ENCODE results near the gene GLIS1. TPM values are rescaled to one million over a fixed set of nuclear protein-coding genes. Genes with fewer than 3 reads are reported as not detected.
A peak's percentile ranks its signal among the peaks of the same experiment; 100 is the strongest.

GLIS1 gene
- total and polyA plus RNA-seq, 2 of the 8 experiments (the other 6 are each of a cell fraction or from before 2014, with no cell fraction given): 0.15 to 0.22 TPM

DNA sequence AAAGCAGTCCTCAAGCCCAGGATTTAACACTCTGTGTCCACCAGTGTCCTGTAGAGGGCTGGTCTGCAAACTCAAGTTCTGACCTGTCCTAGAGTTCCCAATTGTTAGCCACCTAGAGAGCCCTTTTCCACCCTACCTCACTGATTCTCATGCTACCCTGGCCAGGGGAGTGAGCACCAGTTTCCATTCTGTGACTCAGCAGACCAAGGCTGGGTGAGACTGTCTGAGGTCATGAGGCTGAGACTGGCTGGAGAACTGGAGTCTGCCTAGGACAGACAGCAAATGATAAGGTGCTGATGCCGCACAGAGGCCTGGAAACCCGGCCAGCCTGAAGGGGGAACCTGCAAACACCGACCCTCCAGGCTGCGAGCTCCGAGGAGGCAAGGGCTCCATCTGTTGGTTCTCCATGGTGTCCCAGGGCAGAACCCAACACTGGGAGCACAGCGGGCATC, 13.7 kb downstream of the GLIS1 start:
- Histone ChIP-seq H3K79me1 (ENCODE audit: low read depth, low read length) (no peaks in the 10 kb centered on the region), H4K91ac (replicated peaks; ENCODE audit: insufficient read length, low read length) (no peak overlapping the region), H3K4ac (replicated peaks; ENCODE audit: insufficient read length, low read depth, low read length) (no peak overlapping the region), H3K18ac (ENCODE audit: extremely low read depth, low read length) (no peak overlapping the region; the same call in 1 of the 2 replicates), H3K4me1 (replicated peaks in 1 of 4; ENCODE audit: control insufficient read depth in 3 of 4, insufficient read depth in 4 of 4, low read length in 3 of 4) (peaks cover 0 to 3% (median 1%) of the 10 kb centered on the region in 4 experiments; a peak in 3 of 7 replicates), H2BK5ac (ENCODE audit: low read depth, low read length) (no peak overlapping the region), H4K20me1 (replicated peaks in 1 of 2; ENCODE audit: control insufficient read depth in 1 of 2, insufficient read depth in 2 of 2, low read length in 2 of 2) (no peaks in the 10 kb centered on the region), H3K4me2 (ENCODE audit: insufficient read depth in 1 of 2, low read depth in 2 of 2, low read length in 2 of 2) (peak overlapping the region in 1 of 2 experiments; percentile 17; a peak in 1 of 4 replicates), H3K36me3 (ENCODE audit: control insufficient read depth in 2 of 4, insufficient read depth in 4 of 4, low read length in 3 of 4) (no peaks in the 10 kb centered on the region), H3K27ac (ENCODE audit: low read depth, low read length) (no peak overlapping the region), H2BK120ac (replicated peaks; ENCODE audit: low read depth, low read length) (no peak overlapping the region), H3K56ac (replicated peaks; ENCODE audit: insufficient read length, low read depth, low read length) (no peak overlapping the region), H3K79me2 (ENCODE audit: control insufficient read depth in 1 of 2, insufficient read depth in 2 of 2, low read length in 2 of 2) (no peaks in the 10 kb centered on the region), H3K9ac (replicated peaks in 1 of 4; ENCODE audit: extremely low read depth in 1 of 4, low read depth in 3 of 4, low read length in 3 of 4) (no peak overlapping the region), H3K4me3 (ENCODE audit: extremely low read depth in 1 of 4, insufficient read depth in 2 of 4, low read depth in 3 of 4, low read length in 4 of 4) (no peak overlapping the region), H2AK5ac (ENCODE audit: low read depth, low read length) (no peak overlapping the region), H4K8ac (ENCODE audit: extremely low read depth, insufficient read depth, low read length) (no peak overlapping the region), H2BK15ac (ENCODE audit: low read length) (0 out of 2 replicates have a peak overlapping the region, but pooled peaks have one; percentile 3), H2BK20ac (ENCODE audit: low read length) (no peak overlapping the region), H3K14ac (ENCODE audit: insufficient read length) (no peak overlapping the region), H3K23me2 (ENCODE audit: low read depth, low read length) (no peaks in the 10 kb centered on the region), H3K9me3 (ENCODE audit: insufficient read depth in 2 of 2, low read depth in 1 of 2, low read length in 1 of 2) (no peaks in the 10 kb centered on the region), H3K27me3 (replicated peaks in 1 of 4; ENCODE audit: control insufficient read depth in 3 of 4, extremely low read depth in 1 of 4, insufficient read depth in 3 of 4, low read length in 3 of 4) (no peaks in the 10 kb centered on the region; a peak in 1 of 7 replicates), H2AFZ (ENCODE audit: low read length) (peak overlapping the region; percentile 54; the same call in 1 of the 2 replicates), H4K5ac (ENCODE audit: insufficient read length, low read depth, low read length) (no peak overlapping the region), H3K23ac (ENCODE audit: insufficient read length) (no peak overlapping the region), H2BK12ac (ENCODE audit: low read depth, low read length) (no peak overlapping the region)
- POLR2A ChIA-PET (ENCODE audit: partially characterized antibody): interaction anchor here (1.5 kb wide), 1 partner anchor 11 kb away, joined by 4 read pairs; no protein-coding TSS in a partner anchor
- CTCF ChIA-PET (ENCODE audit: partially characterized antibody): interaction anchor here (0.6 to 5.8 kb wide), 27 partner anchors 8 to 348 kb away, joined by 3 to 50 read pairs (median 4); partner anchors contain the start of gene GLIS1
- FAIRE-seq: peak; percentile 77
- peak; percentile 36 to 72 for DNase-seq (ENCODE audit: low read depth in 1 of 2, low spot score in 2 of 2)
- WGBS, 2 experiments (ENCODE audit: extremely low coverage in 1 of 2, insufficient coverage in 1 of 2, insufficient read length in 1 of 2, insufficient replicate concordance in 2 of 2, low coverage in 1 of 2, low lambda C conversion rate in 2 of 2, missing lambda C conversion rate in 1 of 2): 51% methylated on average over 6 of the region's 6 CpGs; no CpG with 5 or more reads in 1 of the 2 experiments
- TF ChIP-seq GTF2F1 (IDR thresholded peaks at IDR 0.05; ENCODE audit: borderline replicate concordance, low read depth, low read length) (no peak), SP4 (IDR thresholded peaks at IDR 0.05; ENCODE audit: low read length) (no peak), RXRA (IDR thresholded peaks at IDR 0.05; ENCODE audit: insufficient read depth, low read depth, low read length) (no peak), BACH1 (IDR thresholded peaks at IDR 0.05; ENCODE audit: low read length) (no peak), KDM5A (IDR thresholded peaks at IDR 0.05; ENCODE audit: low read length) (no peak), TAF1 (IDR thresholded peaks at IDR 0.05; ENCODE audit: low read depth, low read length) (no peak), KDM1A (IDR thresholded peaks at IDR 0.05; ENCODE audit: borderline replicate concordance, low read length) (no peak)
- TF ChIP-seq, protein P1, sequence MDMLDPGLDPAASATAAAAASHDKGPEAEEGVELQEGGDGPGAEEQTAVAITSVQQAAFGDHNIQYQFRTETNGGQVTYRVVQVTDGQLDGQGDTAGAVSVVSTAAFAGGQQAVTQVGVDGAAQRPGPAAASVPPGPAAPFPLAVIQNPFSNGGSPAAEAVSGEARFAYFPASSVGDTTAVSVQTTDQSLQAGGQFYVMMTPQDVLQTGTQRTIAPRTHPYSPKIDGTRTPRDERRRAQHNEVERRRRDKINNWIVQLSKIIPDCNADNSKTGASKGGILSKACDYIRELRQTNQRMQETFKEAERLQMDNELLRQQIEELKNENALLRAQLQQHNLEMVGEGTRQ (IDR thresholded peaks at IDR 0.05; ENCODE audit: low read length): no peak
- TF ChIP-seq, protein P2, sequence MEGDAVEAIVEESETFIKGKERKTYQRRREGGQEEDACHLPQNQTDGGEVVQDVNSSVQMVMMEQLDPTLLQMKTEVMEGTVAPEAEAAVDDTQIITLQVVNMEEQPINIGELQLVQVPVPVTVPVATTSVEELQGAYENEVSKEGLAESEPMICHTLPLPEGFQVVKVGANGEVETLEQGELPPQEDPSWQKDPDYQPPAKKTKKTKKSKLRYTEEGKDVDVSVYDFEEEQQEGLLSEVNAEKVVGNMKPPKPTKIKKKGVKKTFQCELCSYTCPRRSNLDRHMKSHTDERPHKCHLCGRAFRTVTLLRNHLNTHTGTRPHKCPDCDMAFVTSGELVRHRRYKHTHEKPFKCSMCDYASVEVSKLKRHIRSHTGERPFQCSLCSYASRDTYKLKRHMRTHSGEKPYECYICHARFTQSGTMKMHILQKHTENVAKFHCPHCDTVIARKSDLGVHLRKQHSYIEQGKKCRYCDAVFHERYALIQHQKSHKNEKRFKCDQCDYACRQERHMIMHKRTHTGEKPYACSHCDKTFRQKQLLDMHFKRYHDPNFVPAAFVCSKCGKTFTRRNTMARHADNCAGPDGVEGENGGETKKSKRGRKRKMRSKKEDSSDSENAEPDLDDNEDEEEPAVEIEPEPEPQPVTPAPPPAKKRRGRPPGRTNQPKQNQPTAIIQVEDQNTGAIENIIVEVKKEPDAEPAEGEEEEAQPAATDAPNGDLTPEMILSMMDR (IDR thresholded peaks at IDR 0.05; ENCODE audit: control extremely low read depth in 1 of 3, insufficient read depth in 1 of 3, low read depth in 1 of 3, low read length in 3 of 3): peak; percentile 80 to 98 (median 81)

Data from H1 (cell line).